H4 (cell line): ENCODE data around the gene TRAPPC11. TPM values are rescaled to one million over a fixed set of nuclear protein-coding genes. Genes with fewer than 3 reads are reported as not detected.
"Not testable (repeated sequence)": the region's sequence is repeated elsewhere in the genome, so short reads cannot be mapped to it uniquely, and the experiment has no call there.

Experiments
- DNase-seq: peaks from one replicate; pipeline ENCODE4 v3.0.0-alpha.2; 2015; ENCODE audit warnings: low spot score
- total RNA-seq: library from RNA; depleted of rRNA; stranded (reverse); fragments of >200 nt; shearing (Covaris generic); gene quantifications from 2 replicates; pipeline ENCODE4 v1.2.3, GENCODE V29; 2014

The TRAPPC11 gene
- total RNA-seq, 1 experiment from 2014 or later = 21.3 TPM

GRCh38 chr4:183721207-183722081, 62.4 kb downstream of the TRAPPC11 start:
- no peak for DNase-seq

DNA sequence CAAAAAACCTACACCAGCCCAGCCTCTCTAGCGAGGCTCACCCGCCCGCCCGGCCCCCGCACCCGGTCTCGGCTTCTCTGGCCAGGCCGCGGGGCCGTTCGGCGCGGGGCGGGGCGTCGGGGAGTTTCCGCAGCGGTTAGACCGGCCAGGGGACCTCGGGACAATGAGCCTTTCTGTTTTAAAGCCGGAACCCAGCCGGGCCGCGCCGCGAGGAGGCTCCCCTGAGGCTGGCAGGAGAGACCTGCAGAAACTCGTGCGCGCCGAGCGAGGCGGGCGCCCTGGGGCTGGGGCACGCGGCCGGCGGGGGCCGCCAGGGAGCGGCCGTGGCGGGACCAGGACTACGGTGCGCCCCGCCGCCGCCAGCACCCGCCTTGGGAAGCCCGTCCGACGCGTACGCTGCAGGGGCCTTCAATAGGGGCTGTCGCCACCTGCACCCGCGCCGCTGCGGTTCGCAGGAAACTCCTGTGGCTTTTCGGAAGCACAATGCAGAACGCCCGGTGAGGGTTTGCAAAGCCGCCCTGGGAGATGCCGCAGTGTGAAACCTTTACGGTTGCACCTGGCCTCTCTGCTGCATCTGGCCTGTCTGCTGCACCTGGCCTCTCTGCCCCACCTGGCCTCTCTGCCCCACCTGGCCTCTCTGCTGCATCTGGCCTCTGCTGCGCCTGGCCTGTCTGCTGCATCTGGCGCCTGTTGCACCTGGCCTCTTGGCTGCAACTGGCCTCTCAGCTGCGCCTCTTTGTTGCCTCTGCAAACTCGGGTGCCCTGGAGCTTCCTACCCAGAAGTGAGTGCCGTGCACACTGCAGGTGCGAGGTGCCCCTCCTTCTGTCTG, 63.9 kb downstream of the TRAPPC11 start:
- DNase-seq = no peak

DNA sequence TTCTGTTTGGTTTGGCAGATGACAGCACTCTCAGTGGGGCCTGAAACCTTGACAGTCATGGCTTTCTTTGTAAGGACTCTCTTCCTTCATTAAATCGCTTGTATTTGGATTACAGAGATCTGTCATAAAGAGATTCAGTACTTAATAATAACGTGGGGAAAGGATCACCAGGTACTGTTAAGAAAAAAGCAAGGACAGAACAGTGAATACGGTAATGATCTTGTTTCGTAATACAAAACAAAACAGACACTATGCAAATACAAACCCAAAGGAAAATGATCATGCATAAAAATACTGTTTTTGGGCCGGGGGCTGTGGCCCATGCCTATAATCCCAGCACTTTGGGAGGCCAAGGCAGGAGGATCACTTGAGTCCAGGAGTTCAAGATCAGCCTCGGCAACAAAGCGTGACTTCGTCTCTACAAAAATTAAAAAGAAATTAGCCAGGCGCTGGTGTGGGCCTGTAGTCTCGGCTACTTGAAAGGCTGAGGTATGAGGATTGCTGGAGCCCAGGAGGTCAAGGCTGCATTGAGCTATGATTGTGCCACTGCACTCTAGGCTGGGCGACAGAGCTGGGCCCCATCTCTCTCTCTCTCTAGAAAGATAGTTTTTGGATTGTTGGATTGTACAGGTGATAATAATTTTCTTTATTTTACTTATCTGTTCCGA, 64.6 kb downstream of the TRAPPC11 start:
- DNase-seq = no peak

- DNase-seq = not testable (repeated sequence)
Observed at GRCh38 chr4:183725585-183725984, 66.5 kb downstream of the TRAPPC11 start.

GRCh38 chr4:183727482-183727881, 68.4 kb downstream of the TRAPPC11 start:
- DNase-seq = no peak

GRCh38 chr4:183728223-183729068, 69.4 kb downstream of the TRAPPC11 start:
- DNase-seq = no peak

GRCh38 chr4:183729069-183729406, 69.9 kb downstream of the TRAPPC11 start:
- DNase-seq = no peak

DNA sequence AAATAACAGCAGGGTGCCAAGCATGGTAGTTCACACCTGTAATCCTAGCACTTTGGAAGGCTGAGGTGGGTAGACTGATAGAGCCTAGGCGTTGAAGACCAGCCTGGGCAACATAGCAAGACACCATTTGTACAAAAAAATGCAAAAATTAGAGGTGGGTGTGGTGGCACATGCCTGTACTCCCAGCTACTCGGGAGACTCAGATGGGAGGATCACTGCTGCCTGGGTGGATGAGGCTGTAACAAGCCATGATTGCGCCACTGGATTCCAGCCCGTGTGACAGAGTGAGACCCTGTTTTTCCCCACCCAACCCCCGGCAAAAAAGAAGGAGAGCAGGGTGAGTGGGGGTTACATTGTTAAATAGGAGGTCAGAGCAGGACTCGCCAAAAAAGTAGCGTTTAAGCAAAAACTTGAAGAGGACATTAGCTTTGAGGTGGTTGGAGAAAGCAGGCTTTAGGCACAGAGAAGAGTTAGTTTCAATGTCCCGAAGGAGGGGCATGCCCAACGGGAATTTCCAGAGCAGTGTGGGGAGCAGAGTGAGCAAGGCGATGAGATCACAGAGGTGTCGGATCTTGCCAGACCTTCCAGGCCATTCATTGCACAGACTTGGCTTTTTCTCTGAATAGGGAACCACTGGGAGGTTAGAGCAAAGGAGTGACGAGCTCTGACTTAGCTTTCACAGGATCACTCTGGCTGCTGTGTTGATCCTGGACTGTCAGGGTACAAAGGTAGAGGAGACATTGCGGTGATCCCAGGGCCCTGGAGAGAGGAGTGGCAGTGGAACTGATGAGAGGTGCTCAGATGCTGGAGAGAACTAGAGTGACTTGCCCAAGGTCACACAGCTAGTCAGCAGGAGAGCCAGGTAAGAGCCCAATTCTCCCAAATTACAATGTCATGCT, 70.6 kb downstream of the TRAPPC11 start:
- no peak for DNase-seq

DNA sequence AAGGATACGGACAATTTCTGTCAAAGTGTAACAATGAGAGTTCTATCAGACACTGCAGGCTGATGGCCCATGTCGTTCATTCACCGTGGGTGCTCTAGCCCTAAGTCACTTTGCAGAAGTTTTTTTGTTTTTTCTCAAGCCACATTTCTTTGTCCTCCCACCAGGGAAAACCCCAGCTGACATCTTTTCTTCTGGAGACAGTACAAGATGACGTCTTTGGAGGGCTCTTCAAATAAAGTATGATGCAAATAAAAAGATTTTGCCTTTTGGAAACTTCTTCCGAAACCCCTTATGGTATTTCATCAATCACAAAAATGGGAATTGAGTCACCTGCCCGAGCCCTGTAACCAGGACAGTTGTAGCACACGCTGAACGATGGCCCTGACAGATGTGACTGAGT, 73.2 kb downstream of the TRAPPC11 start:
- DNase-seq = no peak

GRCh38 chr4:183733181-183733580, 74.1 kb downstream of the TRAPPC11 start:
- DNase-seq = no peak

- no peak for DNase-seq
Observed at GRCh38 chr4:183738081-183738673, 79.1 kb downstream of the TRAPPC11 start.

DNA sequence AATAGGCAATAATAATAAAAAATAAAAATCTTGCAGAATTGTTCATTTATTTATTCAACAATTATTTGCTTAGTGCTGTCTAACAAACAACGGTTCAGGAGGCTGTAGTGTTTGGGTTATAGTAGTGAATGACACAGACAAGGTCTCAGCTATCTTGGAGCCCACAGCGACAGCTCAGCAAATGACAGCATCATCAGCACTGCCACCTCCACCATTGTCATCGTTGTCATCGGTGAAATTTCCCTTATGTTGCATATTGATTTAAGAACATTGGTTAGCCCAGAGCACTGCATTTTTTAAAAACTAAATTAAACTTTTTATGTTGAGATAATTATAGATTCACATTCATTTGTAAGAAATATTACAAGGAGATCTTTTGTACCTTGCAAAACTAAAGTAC, 79.9 kb downstream of the TRAPPC11 start:
- DNase-seq = no peak

GRCh38 chr4:183746305-183747229, 87.5 kb downstream of the TRAPPC11 start:
- DNase-seq = no peak

DNA sequence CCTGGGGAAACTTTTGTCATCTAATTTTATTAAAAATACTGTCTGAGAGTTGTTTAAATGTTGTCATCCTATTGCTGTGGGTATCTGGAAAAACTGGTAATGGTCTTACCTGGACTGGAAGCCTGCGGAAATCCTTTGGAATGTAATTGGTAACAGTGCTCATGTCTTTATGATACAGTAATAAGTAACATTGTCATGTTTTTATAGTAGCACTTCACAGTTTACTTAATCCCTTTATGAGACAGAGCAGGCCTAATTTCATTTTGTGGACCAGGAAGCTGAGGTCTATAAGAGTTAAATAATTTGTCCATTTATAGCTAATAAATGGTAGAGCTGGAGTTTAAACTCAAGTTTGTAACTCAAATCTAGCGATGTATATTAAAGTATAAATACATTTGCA, 88.3 kb downstream of the TRAPPC11 start:
- no peak for DNase-seq

DNA sequence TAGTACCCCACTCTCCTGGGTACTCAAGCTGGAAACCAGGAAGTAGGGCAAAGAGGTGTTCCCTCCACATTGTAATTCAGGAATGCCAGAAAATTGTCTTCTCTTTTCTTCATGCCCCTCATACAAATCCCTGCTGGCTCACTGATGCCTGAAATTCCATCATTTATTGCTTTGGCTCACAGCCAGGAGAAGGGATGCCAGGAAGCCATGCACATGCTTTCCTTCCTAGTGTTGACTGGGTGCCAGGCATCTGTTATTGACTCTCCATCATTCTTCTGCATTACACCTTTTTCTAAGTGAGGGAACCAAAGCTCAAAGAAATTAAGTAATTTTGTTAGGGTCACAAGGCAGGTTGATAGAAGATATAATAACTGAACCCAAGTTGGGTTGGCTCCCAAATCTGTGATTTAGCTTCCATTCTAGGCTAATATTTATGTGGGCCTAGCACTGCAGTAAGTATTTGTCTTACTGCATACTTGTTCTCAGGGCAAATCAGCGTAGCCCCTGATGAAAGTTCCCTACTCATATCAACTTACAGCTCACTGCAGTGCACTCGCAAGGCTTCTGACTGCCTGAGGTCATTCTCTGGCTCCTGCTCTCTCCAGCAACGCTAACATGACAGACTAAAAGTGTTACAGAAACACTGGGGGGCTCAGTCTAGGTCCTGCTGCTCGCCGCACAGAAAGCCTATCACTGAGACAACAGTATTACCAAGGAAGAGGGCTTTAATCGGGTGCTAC, 89.0 kb downstream of the TRAPPC11 start:
- no peak for DNase-seq

GRCh38 chr4:183751106-183751505, 92.0 kb downstream of the TRAPPC11 start:
- DNase-seq = no peak

DNA sequence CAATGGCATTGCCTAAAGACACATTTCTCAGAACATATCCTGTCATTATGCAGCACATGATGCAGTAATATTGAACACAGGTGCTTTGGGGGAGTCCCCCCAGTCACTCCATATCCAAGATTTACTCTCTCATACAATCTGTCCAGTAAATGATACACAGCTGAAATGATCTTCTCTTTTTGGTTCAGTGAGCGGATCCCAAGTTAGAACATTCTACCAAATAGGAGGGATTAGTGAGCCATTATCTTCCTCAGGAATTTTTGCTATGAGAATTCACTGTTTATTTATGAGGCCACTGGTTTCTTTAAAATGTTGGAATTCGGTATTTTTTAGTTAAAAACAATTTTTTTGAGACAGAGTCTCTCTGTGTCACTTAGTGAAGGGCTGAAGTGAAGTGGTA, 96.5 kb downstream of the TRAPPC11 start:
- no peak for DNase-seq

DNA sequence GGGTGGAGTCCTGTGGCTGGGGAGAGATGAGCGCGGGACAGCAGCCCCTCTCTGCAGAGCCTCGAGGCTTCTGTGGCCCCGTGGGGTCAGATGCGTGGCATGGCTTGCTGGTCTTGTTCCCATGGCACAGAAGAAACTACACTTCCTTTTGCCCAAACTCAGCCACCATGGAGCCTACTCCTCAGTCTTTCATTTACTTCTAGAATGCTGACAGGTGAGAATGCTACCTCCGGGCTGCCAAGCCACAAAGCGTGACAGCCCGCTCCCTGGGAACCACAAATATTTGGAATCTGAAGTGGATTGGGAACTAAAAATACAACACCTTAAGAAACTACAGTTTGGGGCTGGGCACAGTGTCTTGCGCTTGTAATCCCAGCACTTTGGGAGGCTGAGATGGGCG, 98.0 kb downstream of the TRAPPC11 start:
- DNase-seq = peak; percentile 33
